Cardiac muscle cell (in vitro differentiated cells and primary cell): Measurements from ENCODE around the gene ZNF277. TPM values are rescaled to one million over a fixed set of nuclear protein-coding genes. Genes with fewer than 3 reads are reported as not detected.
"Not testable (repeated sequence)": the region's sequence is repeated elsewhere in the genome, so short reads cannot be mapped to it uniquely, and the experiment has no call there.

Source experiments
- DNase-seq, 2 donors: peaks; one replicate each; pipeline versions ENCODE4 v3.0.0 to v3.0.0-alpha.2; 2010 to 2017; ENCODE audit warnings: low read depth in 1 of 2, low spot score in 1 of 2
- H3K27ac ChIP-seq: fragments of 200-600 bp; sonication (generic); 2 replicates; pipeline ENCODE4 v1.5.1; 2016
- H3K27me3 ChIP-seq: fragments of 200-600 bp; sonication (generic); 2 replicates; pipeline ENCODE4 v1.6.0; 2016; ENCODE audit warnings: control low read depth
- H3K36me3 ChIP-seq: fragments of 200-600 bp; sonication (generic); 2 replicates; pipeline ENCODE4 v1.5.1; 2016; ENCODE audit warnings: control low read depth
- H3K4me1 ChIP-seq: fragments of 200-600 bp; sonication (generic); 2 replicates; pipeline ENCODE4 v1.8.1; 2017; ENCODE audit warnings: low read depth, mild to moderate bottlenecking, mixed run types
- H3K4me3 ChIP-seq: fragments of 200-600 bp; sonication (generic); 2 replicates; pipeline ENCODE4 v1.5.1; 2016; ENCODE audit warnings: mild to moderate bottlenecking
- H3K9me3 ChIP-seq: fragments of 200-600 bp; sonication (generic); 2 replicates; pipeline ENCODE4 v1.5.1; 2017; ENCODE audit warnings: low read depth, mild to moderate bottlenecking, control low read depth
- CTCF ChIP-seq: IDR thresholded peaks from 2 replicates; pipeline ENCODE4 v1.5.1; 2012; ENCODE audit warnings: low read depth, mild to moderate bottlenecking, low read length
- polyA plus RNA-seq: library from polyadenylated mRNA; unstranded; fragments of >200 nt; fragmentation: Nextera tagmentation; extraction: Ambion mirVana; gene quantifications from 2 replicates; pipeline ENCODE4 v1.2.1, GENCODE V29; 2016
- total RNA-seq: library from RNA; depleted of rRNA; stranded (reverse); fragments of >200 nt; gene quantifications from 2 replicates; pipeline ENCODE4 v1.2.3, GENCODE V29; 2016

ZNF277 gene
- total and polyA plus RNA-seq, 2 experiments from 2014 or later: 9.8 to 22.6 TPM

- Histone ChIP-seq H3K4me3 (no peak overlapping the region), H3K9me3 (no peaks in the 10 kb centered on the region), H3K4me1 (no peaks in the 10 kb centered on the region), H3K36me3 (no peaks in the 10 kb centered on the region), H3K27ac (no peak overlapping the region), H3K27me3 (no peaks in the 10 kb centered on the region)
- no peak for DNase-seq
- TF ChIP-seq CTCF: no peak
Observed at GRCh38 chr7:112300831-112301407, 94.4 kb downstream of the ZNF277 start.

DNA sequence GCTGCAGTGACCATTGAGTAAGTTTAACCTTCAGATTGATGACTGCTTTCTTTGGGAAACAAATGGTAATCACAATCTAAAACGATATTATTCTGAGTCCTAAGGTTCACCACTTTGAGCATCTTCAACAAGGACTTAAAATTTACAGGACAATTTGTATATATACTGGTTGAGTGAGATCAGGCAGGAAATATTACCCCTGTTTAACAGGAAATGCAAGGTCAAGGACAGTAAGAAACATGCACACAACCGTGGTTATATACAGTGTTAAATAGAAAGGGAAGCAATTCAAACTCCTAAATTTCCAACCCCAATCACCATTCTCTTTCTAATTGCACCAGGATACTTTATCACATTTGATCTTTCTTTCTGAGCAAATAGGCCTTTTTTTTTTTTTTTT, 96.1 kb downstream of the ZNF277 start:
- H3K9me3 ChIP-seq: no peaks in the 10 kb centered on the region
- no peaks in the 10 kb centered on the region for H3K27me3 ChIP-seq
- TF ChIP-seq CTCF: no peak
- H3K27ac ChIP-seq: no peak overlapping the region
- no peaks in the 10 kb centered on the region for H3K36me3 ChIP-seq
- no peak overlapping the region for H3K4me3 ChIP-seq
- no peaks in the 10 kb centered on the region for H3K4me1 ChIP-seq
- DNase-seq: no peak

GRCh38 chr7:112306903-112307302, 100.4 kb downstream of the ZNF277 start:
- TF ChIP-seq CTCF: no peak
- Histone ChIP-seq H3K4me3 (no peak overlapping the region), H3K27me3 (no peaks in the 10 kb centered on the region), H3K9me3 (no peaks in the 10 kb centered on the region), H3K27ac (no peak overlapping the region), H3K4me1 (no peaks in the 10 kb centered on the region), H3K36me3 (no peaks in the 10 kb centered on the region)
- DNase-seq: no peak

- Histone ChIP-seq H3K27ac (no peak overlapping the region), H3K27me3 (no peaks in the 10 kb centered on the region), H3K4me1 (no peaks in the 10 kb centered on the region), H3K36me3 (no peaks in the 10 kb centered on the region), H3K9me3 (no peaks in the 10 kb centered on the region), H3K4me3 (no peak overlapping the region)
- TF ChIP-seq CTCF: no peak
- DNase-seq: no peak
Observed at GRCh38 chr7:112307506-112307905, 101.0 kb downstream of the ZNF277 start.

DNA sequence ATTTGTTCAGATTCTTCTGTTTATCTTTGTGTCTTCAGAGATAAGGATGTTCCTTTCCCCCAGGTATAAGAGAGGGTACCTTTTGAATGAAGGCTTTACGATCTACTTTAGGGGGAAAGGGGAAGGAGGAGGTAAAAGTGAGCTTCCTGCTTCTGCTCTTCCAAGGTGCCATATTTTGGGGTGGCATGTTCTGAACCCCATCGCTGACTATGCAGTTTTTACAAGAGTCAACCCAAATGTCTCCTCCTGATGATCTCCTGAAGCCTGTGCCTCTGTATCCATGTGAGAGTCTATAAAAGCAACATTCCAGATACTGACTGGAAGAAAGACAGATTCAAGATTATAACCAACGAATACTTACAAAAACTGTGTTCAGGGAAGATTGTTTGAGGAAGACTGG, 102.5 kb downstream of the ZNF277 start:
- Histone ChIP-seq H3K27ac (no peak overlapping the region), H3K27me3 (no peaks in the 10 kb centered on the region), H3K36me3 (no peaks in the 10 kb centered on the region), H3K4me3 (no peak overlapping the region), H3K4me1 (no peaks in the 10 kb centered on the region), H3K9me3 (no peaks in the 10 kb centered on the region)
- no peak for TF ChIP-seq CTCF
- no peak for DNase-seq

DNA sequence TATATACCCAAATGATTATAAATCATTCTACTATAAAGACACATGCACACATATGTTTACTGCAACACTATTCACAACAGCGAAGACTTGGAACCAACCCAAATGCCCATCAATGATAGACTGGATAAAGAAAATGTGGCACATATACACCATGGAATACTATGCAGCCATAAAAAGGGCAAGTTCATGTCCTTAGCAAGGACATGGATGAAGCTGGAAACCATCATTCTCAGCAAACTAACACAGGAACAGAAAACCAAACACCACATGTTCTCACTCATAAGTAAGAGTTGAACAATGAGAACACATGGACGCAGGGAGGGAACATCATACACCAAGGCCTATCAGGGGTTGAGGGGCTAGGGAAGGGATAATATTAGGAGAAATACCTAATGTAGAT, 110.3 kb downstream of the ZNF277 start:
- not testable (repeated sequence) for H3K4me3 ChIP-seq

More for the DNA sequence above, 110.3 kb downstream of the ZNF277 start:
- not testable (repeated sequence) for DNase-seq, H3K9me3 ChIP-seq, H3K4me1 ChIP-seq, H3K36me3 ChIP-seq, H3K27ac ChIP-seq, H3K27me3 ChIP-seq
